ENCODE results near the gene UHRF2.
"Not testable (repeated sequence)": the region's sequence is repeated elsewhere in the genome, so short reads cannot be mapped to it uniquely, and the experiment has no call there.

The UHRF2 gene

GRCh38 chr9:6489099-6489498, 76.1 kb downstream of the UHRF2 start:
- no peak for DNase-seq (ENCODE audit: low read depth)

- no peak for DNase-seq (ENCODE audit: low read depth)
These were observed 77.9 kb downstream of the UHRF2 start for GRCh38 chr9:6490863-6491262.

- DNase-seq (ENCODE audit: low read depth): no peak
These were observed 82.5 kb downstream of the UHRF2 start for GRCh38 chr9:6495466-6495865.

GRCh38 chr9:6498982-6499381, 86.0 kb downstream of the UHRF2 start:
- DNase-seq (ENCODE audit: low read depth): peak; percentile 75

GRCh38 chr9:6501526-6502210, 88.7 kb downstream of the UHRF2 start:
- DNase-seq (ENCODE audit: low read depth): no peak

- peak; percentile 49 for DNase-seq (ENCODE audit: low read depth)
These were observed 89.4 kb downstream of the UHRF2 start for GRCh38 chr9:6502399-6502798.

- peak; percentile 40 for DNase-seq (ENCODE audit: low read depth)
These were observed 93.6 kb downstream of the UHRF2 start for GRCh38 chr9:6506571-6506970.

GRCh38 chr9:6512085-6512657, 99.2 kb downstream of the UHRF2 start:
- no peak for DNase-seq (ENCODE audit: low read depth)

GRCh38 chr9:6522263-6522662, 109.3 kb downstream of the UHRF2 start:
- no peak for DNase-seq (ENCODE audit: low read depth)

GRCh38 chr9:6525326-6526045, 112.5 kb downstream of the UHRF2 start:
- DNase-seq (ENCODE audit: low read depth): no peak

GRCh38 chr9:6535594-6535993, 122.6 kb downstream of the UHRF2 start:
- no peak for DNase-seq (ENCODE audit: low read depth)

- DNase-seq (ENCODE audit: low read depth): peak; percentile 43
These were observed 125.7 kb downstream of the UHRF2 start for GRCh38 chr9:6538666-6539071.

GRCh38 chr9:6542617-6543016, 129.6 kb downstream of the UHRF2 start:
- not testable (repeated sequence) for DNase-seq (ENCODE audit: low read depth)

- DNase-seq (ENCODE audit: low read depth): no peak
These were observed 130.2 kb downstream of the UHRF2 start for GRCh38 chr9:6543204-6543603.

- DNase-seq (ENCODE audit: low read depth): peak; percentile 28
These were observed 132.2 kb downstream of the UHRF2 start for GRCh38 chr9:6545017-6545691.

- no peak for DNase-seq (ENCODE audit: low read depth)
These were observed 136.3 kb downstream of the UHRF2 start for GRCh38 chr9:6549106-6549800.

- DNase-seq (ENCODE audit: low read depth): no peak
These were observed 138.1 kb downstream of the UHRF2 start for GRCh38 chr9:6551136-6551535.

GRCh38 chr9:6552033-6552432, 139.0 kb downstream of the UHRF2 start:
- DNase-seq (ENCODE audit: low read depth): peak; percentile 42

- peak; percentile 61 for DNase-seq (ENCODE audit: low read depth)
These were observed 139.6 kb downstream of the UHRF2 start for GRCh38 chr9:6552498-6553121.

- no peak for DNase-seq (ENCODE audit: low read depth)
These were observed 140.9 kb downstream of the UHRF2 start for GRCh38 chr9:6553866-6554265.

Data from ELR (cell line).